BJ (cell line): Measurements from ENCODE around the gene UNC5A. TPM values are rescaled to one million over a fixed set of nuclear protein-coding genes. Genes with fewer than 3 reads are reported as not detected.

Source experiments
- CTCF ChIA-PET: fragments of 350-600 bp; formaldehyde crosslinking; extraction: SDS; loops from one replicate; lab custom pipeline; 2021; ENCODE audit warnings: antibody characterized with exemption, inconsistent platforms; lab: Yijun Ruan, JAX
- POLR2A ChIA-PET: fragments of 300-600 bp; sonication (Branson Sonifier 250); formaldehyde crosslinking; extraction: SDS; loops from one replicate; lab custom pipeline; 2021; ENCODE audit warnings: antibody characterized with exemption; lab: Charles Lee
- DNase-seq: peaks from one replicate; pipeline ENCODE4 v3.0.0-alpha.2; 2011; ENCODE audit warnings: low read depth
- H3K27me3 ChIP-seq: 2 replicates; pipeline ENCODE4 v1.6.0; 2011; ENCODE audit warnings: low read length; ENCODE audit not compliant: control insufficient read depth, insufficient read depth
- H3K36me3 ChIP-seq: 2 replicates; pipeline ENCODE4 v1.5.1; 2011; ENCODE audit warnings: low read length; ENCODE audit not compliant: control insufficient read depth, insufficient read depth
- H3K4me3 ChIP-seq: 2 replicates; pipeline ENCODE4 v1.5.1; 2011; ENCODE audit warnings: low read depth, mild to moderate bottlenecking, control low read depth, low read length
- polyA plus RNA-seq: library from polyadenylated mRNA; depleted of rRNA; stranded (reverse); fragments of >200 nt; gene quantifications from 2 replicates; pipeline ENCODE4 v1.2.3, GENCODE V29; 2011
- TF ChIP-seq, protein P1 (sequence below): IDR thresholded peaks from 2 replicates; pipeline ENCODE4 v1.5.1; 2011; ENCODE audit warnings: low read depth, mild to moderate bottlenecking, control low read depth, inconsistent platforms, low read length, moderate library complexity; ENCODE audit not compliant: insufficient read depth

The UNC5A gene
- polyA plus RNA-seq, 1 experiment = not detected

DNA sequence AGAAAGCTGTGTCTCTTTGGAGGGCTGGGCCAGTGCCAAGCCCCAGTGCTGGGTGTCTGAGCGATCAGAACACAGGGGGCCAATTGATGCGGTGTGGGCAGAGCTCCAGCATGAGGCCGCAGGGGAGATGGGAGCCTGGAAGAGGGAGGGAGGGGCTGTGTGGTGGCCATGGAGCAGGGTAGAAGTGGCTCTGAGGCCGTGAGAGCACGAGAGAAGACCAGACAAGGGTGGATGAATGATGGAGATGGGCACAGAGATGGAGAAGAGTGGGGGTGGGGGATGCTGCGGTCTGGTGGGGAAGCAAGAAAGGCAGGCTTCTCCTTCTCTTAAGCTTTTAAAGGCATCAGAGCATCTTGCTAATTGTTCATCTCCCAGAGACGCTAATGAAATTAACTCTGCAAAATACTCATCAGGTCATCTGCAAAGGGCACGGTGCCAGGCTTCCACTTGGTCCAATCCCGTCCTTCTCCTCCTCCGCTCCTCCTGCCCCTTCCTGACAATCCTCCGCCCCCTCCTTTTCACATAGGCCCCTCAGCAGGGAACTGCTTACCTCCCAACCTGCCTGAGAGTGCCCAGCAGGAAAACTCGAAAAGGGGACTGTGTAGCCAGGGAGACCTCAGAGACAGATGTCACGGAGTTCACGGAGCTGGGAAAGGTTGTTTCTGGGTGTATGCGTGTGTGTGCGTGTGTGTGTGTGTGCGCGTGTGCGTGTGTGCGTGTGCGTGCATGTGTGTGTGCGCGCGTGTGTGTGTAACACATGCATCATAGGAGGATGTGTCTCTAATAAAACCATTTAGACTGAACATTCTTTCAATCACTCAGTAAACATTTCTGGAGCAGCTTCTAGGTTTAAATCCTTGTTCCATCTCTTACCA is 7.1 kb upstream of the UNC5A start:
- TF ChIP-seq, protein P1, sequence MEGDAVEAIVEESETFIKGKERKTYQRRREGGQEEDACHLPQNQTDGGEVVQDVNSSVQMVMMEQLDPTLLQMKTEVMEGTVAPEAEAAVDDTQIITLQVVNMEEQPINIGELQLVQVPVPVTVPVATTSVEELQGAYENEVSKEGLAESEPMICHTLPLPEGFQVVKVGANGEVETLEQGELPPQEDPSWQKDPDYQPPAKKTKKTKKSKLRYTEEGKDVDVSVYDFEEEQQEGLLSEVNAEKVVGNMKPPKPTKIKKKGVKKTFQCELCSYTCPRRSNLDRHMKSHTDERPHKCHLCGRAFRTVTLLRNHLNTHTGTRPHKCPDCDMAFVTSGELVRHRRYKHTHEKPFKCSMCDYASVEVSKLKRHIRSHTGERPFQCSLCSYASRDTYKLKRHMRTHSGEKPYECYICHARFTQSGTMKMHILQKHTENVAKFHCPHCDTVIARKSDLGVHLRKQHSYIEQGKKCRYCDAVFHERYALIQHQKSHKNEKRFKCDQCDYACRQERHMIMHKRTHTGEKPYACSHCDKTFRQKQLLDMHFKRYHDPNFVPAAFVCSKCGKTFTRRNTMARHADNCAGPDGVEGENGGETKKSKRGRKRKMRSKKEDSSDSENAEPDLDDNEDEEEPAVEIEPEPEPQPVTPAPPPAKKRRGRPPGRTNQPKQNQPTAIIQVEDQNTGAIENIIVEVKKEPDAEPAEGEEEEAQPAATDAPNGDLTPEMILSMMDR = no peak
- Histone ChIP-seq H3K36me3 (no peaks in the 10 kb centered on the region), H3K4me3 (no peak overlapping the region), H3K27me3 (no peaks in the 10 kb centered on the region; the same call in 1 of the 2 replicates)
- no peak for DNase-seq
- ChIA-PET POLR2A (no interaction called here), CTCF (interaction anchor here (1.0 kb wide), 2 partner anchors 8 to 10 kb away, joined by 3 to 6 read pairs; no protein-coding TSS in a partner anchor)

DNA sequence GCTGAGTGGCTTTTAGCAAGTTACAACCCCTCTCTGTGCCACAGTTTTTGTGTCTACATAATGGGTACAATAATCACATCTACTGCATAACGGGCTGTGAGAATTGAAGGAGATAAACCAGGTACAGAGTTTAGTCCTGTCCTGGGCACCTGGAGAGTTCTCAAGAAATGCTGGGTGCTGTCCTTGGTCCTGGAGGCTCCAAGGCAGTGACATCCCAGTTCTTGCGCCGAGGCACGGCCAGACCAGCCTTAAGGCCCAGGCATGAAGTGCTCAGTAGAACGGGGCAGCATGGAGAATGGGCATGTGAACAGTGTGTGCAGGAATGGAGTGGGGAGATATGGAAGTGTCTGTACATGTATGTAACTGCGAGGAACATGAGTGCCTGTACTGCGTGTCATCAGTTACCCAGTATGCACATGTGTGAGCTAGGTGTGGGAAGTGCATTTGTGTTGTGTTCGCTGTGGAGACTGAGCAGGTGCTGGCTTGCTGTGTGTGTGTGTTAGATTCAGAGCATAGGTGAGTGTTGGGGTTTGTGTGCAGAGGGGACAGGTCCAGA is 6.3 kb upstream of the UNC5A start:
- Histone ChIP-seq H3K4me3 (no peak overlapping the region), H3K27me3 (peaks cover 5% of the 10 kb centered on the region), H3K36me3 (no peaks in the 10 kb centered on the region)
- POLR2A ChIA-PET = no interaction called here
- CTCF ChIA-PET = no interaction called here
- no peak for DNase-seq
- TF ChIP-seq, protein P1 = no peak

DNA sequence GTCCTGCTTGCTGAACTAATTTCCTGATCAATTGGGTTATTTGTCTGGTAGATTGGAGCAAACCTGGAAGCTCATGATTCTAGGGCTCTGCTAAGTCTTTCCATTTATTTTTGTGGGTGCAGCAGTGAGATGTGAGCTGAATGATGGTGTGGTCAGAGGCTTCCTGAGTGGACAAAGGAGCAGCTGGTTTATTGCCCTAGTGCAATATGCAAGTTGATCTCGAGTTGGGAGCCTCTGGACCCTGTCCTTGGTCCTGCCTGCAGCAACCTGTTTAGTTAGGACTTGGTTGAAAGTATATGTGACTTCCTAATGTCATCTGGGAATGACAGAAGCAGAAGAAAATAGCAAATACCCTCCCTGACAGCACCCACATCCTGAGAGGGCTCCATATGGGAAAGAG is 4.2 kb upstream of the UNC5A start:
- H3K36me3 ChIP-seq = no peaks in the 10 kb centered on the region
- ChIA-PET CTCF (interaction anchor here (1.2 kb wide), 1 partner anchor 145 kb away, joined by 5 read pairs; no protein-coding TSS in a partner anchor), POLR2A (no interaction called here)
- no peak for DNase-seq
- peaks cover 11% of the 10 kb centered on the region for H3K27me3 ChIP-seq
- H3K4me3 ChIP-seq = no peak overlapping the region
- TF ChIP-seq, protein P1 = no peak

DNA sequence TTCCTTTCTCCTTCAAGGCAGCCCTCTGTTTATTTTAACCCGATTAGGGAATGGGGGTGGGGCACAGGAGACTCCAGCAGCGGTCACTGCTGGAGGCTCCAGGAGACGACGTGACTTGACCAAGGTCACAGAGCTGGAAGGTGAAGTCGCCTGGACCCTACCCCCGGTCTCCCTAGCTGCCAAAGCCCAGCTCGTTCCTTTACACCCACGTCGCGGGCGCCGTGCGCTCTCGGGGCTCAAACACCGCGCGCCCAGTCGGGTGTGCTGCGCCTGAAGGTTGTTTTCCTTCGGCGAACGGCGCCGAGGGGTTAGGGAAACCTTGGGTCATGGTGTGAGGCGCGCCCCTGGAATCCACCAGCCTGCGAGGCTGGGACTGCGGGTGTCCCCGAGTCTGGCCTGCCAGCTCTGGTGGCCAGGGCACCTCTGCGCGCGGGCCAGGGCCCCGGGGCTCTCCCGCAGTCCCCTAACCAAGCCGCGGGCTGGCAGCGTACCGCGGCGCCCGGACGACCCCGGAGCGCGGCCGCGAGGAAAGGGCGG is 747 bp upstream of the UNC5A start:
- Histone ChIP-seq H3K4me3 (no peak overlapping the region), H3K36me3 (no peaks in the 10 kb centered on the region), H3K27me3 (peaks cover 24% of the 10 kb centered on the region)
- POLR2A ChIA-PET = no interaction called here
- TF ChIP-seq, protein P1 = no peak
- CTCF ChIA-PET = interaction anchor here (1.1 kb wide), 1 partner anchor 8 kb away, joined by 4 read pairs; no protein-coding TSS in a partner anchor
- DNase-seq = no peak
